ENCODE data around the gene MLN. TPM values are rescaled to one million over a fixed set of nuclear protein-coding genes. Genes with fewer than 3 reads are reported as not detected.

The MLN gene
- total and polyA plus RNA-seq, 2 of the 4 experiments (the other 2 are of a cell fraction), result not detected

- TF ChIP-seq ELK1 (IDR thresholded peaks at IDR 0.05; ENCODE audit: borderline replicate concordance, low read depth, low read length) (no peak), NFE2L2 (IDR thresholded peaks at IDR 0.05; ENCODE audit: low read depth, low read length) (no peak), MAFK (IDR thresholded peaks at IDR 0.05; ENCODE audit: low read depth, low read length) (no peak), CHD1 (IDR thresholded peaks at IDR 0.05; ENCODE audit: low read depth, low read length) (no peak), BHLHE40 (IDR thresholded peaks at IDR 0.05; ENCODE audit: low read depth, low read length) (no peak)
Measured at GRCh38 chr6:33779895-33780294, 23.9 kb downstream of the MLN start (continued).

GRCh38 chr6:33779290-33779689 is 24.5 kb downstream of the MLN start:
- H3K4me3 ChIP-seq (ENCODE audit: insufficient read depth, low read depth, low read length), result no peak overlapping the region
- peaks cover 14% of the 10 kb centered on the region for H3K9me1 ChIP-seq (ENCODE audit: insufficient read depth, low read length)
- no peak overlapping the region for H3K4ac ChIP-seq (ENCODE audit: low read depth, low read length)
- H2BK15ac ChIP-seq (ENCODE audit: low read depth, low read length), result no peak overlapping the region
- H3K23ac ChIP-seq (ENCODE audit: low read depth, low read length), result no peak overlapping the region
- H3K4me2 ChIP-seq (ENCODE audit: low read depth, low read length), result no peak overlapping the region
- H3K9ac ChIP-seq (ENCODE audit: low read depth, low read length), result no peak overlapping the region
- no CpG with 5 or more reads among the region's 7 CpGs for WGBS, 2 experiments (ENCODE audit: extremely low coverage in 2 of 2, insufficient read length in 1 of 2)
- H4K8ac ChIP-seq (ENCODE audit: low read depth in 2 of 2, low read length in 2 of 2), result no peak overlapping the region
- H3K36me3 ChIP-seq (ENCODE audit: control insufficient read depth, insufficient read depth, low read length), result peaks cover 86% of the 10 kb centered on the region
- H3K9me3 ChIP-seq (ENCODE audit: control insufficient read depth, insufficient read depth, low read length), result no peaks in the 10 kb centered on the region
- H2AK5ac ChIP-seq (ENCODE audit: low read depth, low read length), result no peak overlapping the region
- H2BK5ac ChIP-seq (ENCODE audit: low read depth, low read length, poor library complexity, severe bottlenecking), result no peak overlapping the region
- CTCF ChIA-PET, result interaction anchor here (1.9 kb wide), 1 partner anchor 8 kb away, joined by 4 read pairs; no protein-coding TSS in a partner anchor
- H3K27me3 ChIP-seq (ENCODE audit: control insufficient read depth, insufficient read depth, low read length), result no peaks in the 10 kb centered on the region
- ATAC-seq (ENCODE audit: low read depth) (no peak), DNase-seq (no peak)
- in situ Hi-C loops (cut with MboI; ENCODE audit: low sequenced_read_pairs) (no loop called here), intact Hi-C loops (cut with micrococcal nuclease) (no loop called here), dilution Hi-C loops (cut with HindIII; ENCODE audit: low sequenced_read_pairs, unreplicated experiment) (no loop called here)
- H2BK20ac ChIP-seq (ENCODE audit: low read depth, low read length), result no peak overlapping the region
- H3K18ac ChIP-seq (ENCODE audit: low read depth, low read length), result no peak overlapping the region
- no peak overlapping the region for H4K91ac ChIP-seq (ENCODE audit: insufficient read depth, low read depth, low read length)
- no peak overlapping the region for H2AK9ac ChIP-seq (replicated peaks; ENCODE audit: low read depth, low read length, poor library complexity)
- TF ChIP-seq BHLHE40 (IDR thresholded peaks at IDR 0.05; ENCODE audit: low read depth, low read length) (no peak), POLR2A (IDR thresholded peaks at IDR 0.05; ENCODE audit: low read depth, low read length) (no peak)
- no peak overlapping the region for H3K14ac ChIP-seq (replicated peaks; ENCODE audit: low read depth, low read length)
- H3K79me1 ChIP-seq (ENCODE audit: low read depth in 1 of 2, low read length in 2 of 2), result peaks cover 33 to 66% of the 10 kb centered on the region in 2 experiments
- H4K5ac ChIP-seq (ENCODE audit: low read depth, low read length), result no peak overlapping the region
- no peak overlapping the region for H3K56ac ChIP-seq (ENCODE audit: extremely low read depth, insufficient read depth, low read length)
- peaks cover 14% of the 10 kb centered on the region for H3K4me1 ChIP-seq (ENCODE audit: control insufficient read depth, insufficient read depth, low read length)
- H2BK120ac ChIP-seq (ENCODE audit: low read depth, low read length), result no peak overlapping the region
- POLR2A ChIA-PET (ENCODE audit: unreplicated experiment), result no interaction called here
- no peak overlapping the region for H3K27ac ChIP-seq (ENCODE audit: insufficient read depth, low read length)
- no TSS peak for BruUV-seq (replicated peaks)
- H2AFZ ChIP-seq (replicated peaks; ENCODE audit: low read length, poor library complexity), result no peak overlapping the region
- H4K20me1 ChIP-seq (ENCODE audit: insufficient read depth, low read length), result no peaks in the 10 kb centered on the region
